ENCODE measurements around the gene SCO2. TPM values are rescaled to one million over a fixed set of nuclear protein-coding genes. Genes with fewer than 3 reads are reported as not detected.
A peak's percentile ranks its signal among the peaks of the same experiment; 100 is the strongest.

Gene SCO2
- total RNA-seq, 2 experiments from 2014 or later = 4.1 to 4.9 TPM

GRCh38 chr22:50528682-50529415, 3.5 kb upstream of the SCO2 start:
- H2AFZ ChIP-seq (ENCODE audit: low read length) = no peak overlapping the region
- BruUV-seq (replicated peaks) = no TSS peak
- POLR2A ChIA-PET = no interaction called here
- intact Hi-C loops (cut with micrococcal nuclease; ENCODE audit: unreplicated experiment) = loop anchor here (5.0 kb wide), 1 partner anchor 287 kb away; no protein-coding TSS in a partner anchor
- DNase-seq (ENCODE audit: low spot score) = peak; percentile 23
- no peaks in the 10 kb centered on the region for H3K9me3 ChIP-seq (ENCODE audit: low read length)
- no peaks in the 10 kb centered on the region for H4K20me1 ChIP-seq (ENCODE audit: insufficient read depth, low read length)
- CTCF ChIA-PET (ENCODE audit: unreplicated experiment) = interaction anchor here (0.6 to 1.1 kb wide), 2 partner anchors 11 to 20 kb away, joined by 3 to 5 read pairs; no protein-coding TSS in a partner anchor
- H3K4me1 ChIP-seq (ENCODE audit: insufficient read depth, low read length, poor library complexity, severe bottlenecking) = peaks cover 56% of the 10 kb centered on the region
- no peak overlapping the region for H3K27ac ChIP-seq (ENCODE audit: low read depth, low read length, poor library complexity, severe bottlenecking)
- no peak overlapping the region; the same call in 1 of the 2 replicates for H3K4me2 ChIP-seq (ENCODE audit: low read length)
- peaks cover 4% of the 10 kb centered on the region; the same call in 1 of the 2 replicates for H3K79me2 ChIP-seq (ENCODE audit: insufficient read depth, low read depth, low read length)
- TF ChIP-seq CTCF (conservative IDR thresholded peaks at IDR 0.05; ENCODE audit: low read length) = no peak
- TF ChIP-seq EZH2phosphoT487 (IDR thresholded peaks at IDR 0.05; ENCODE audit: borderline replicate concordance, low read depth, low read length) = no peak
- no peak overlapping the region for H3K4me3 ChIP-seq (ENCODE audit: low read depth, low read length, poor library complexity, severe bottlenecking)
- peaks cover 12% of the 10 kb centered on the region for H3K36me3 ChIP-seq (ENCODE audit: insufficient read depth, low read length)
- no peaks in the 10 kb centered on the region for H3K9me2 ChIP-seq (ENCODE audit: insufficient read depth, low read length)

- no peaks in the 10 kb centered on the region for H3K9me3 ChIP-seq (ENCODE audit: low read length)
- H3K9me2 ChIP-seq (ENCODE audit: insufficient read depth, low read length) = no peaks in the 10 kb centered on the region
- CTCF ChIA-PET (ENCODE audit: unreplicated experiment) = interaction anchor here (0.6 kb wide), 1 partner anchor 19 kb away, joined by 5 read pairs; no protein-coding TSS in a partner anchor
- TF ChIP-seq CTCF (conservative IDR thresholded peaks at IDR 0.05; ENCODE audit: low read length) (no peak), EZH2phosphoT487 (IDR thresholded peaks at IDR 0.05; ENCODE audit: borderline replicate concordance, low read depth, low read length) (no peak)
- no peaks in the 10 kb centered on the region for H4K20me1 ChIP-seq (ENCODE audit: insufficient read depth, low read length)
- peak; percentile 20 for DNase-seq (ENCODE audit: low spot score)
- no peak overlapping the region for H2AFZ ChIP-seq (ENCODE audit: low read length)
- H3K4me2 ChIP-seq (ENCODE audit: low read length) = no peak overlapping the region
- intact Hi-C loops (cut with micrococcal nuclease; ENCODE audit: unreplicated experiment) = loop anchor here (2.0 to 5.0 kb wide), 3 partner anchors 35 to 286 kb away; partner anchors contain the start of gene SYCE3
- no peak overlapping the region for H3K4me3 ChIP-seq (ENCODE audit: low read depth, low read length, poor library complexity, severe bottlenecking)
- POLR2A ChIA-PET = no interaction called here
- no peak overlapping the region for H3K27ac ChIP-seq (ENCODE audit: low read depth, low read length, poor library complexity, severe bottlenecking)
- H3K4me1 ChIP-seq (ENCODE audit: insufficient read depth, low read length, poor library complexity, severe bottlenecking) = peaks cover 49% of the 10 kb centered on the region
- peaks cover 20% of the 10 kb centered on the region for H3K36me3 ChIP-seq (ENCODE audit: insufficient read depth, low read length)
- H3K79me2 ChIP-seq (ENCODE audit: insufficient read depth, low read depth, low read length) = peaks cover 4% of the 10 kb centered on the region; the same call in 1 of the 2 replicates
- BruUV-seq (replicated peaks) = no TSS peak
Observed at GRCh38 chr22:50527921-50528681, 2.7 kb upstream of the SCO2 start.

All from OCI-LY7 (cell line).